Choroid plexus epithelial cell (primary cell): ENCODE data around the gene SACS.
A peak's percentile ranks its signal among the peaks of the same experiment; 100 is the strongest.

Experiments used
- DNase-seq: peaks from one replicate; pipeline ENCODE4 v3.0.0-alpha.2; 2010; ENCODE audit warnings: low read depth
- H3K4me3 ChIP-seq: 2 replicates; pipeline ENCODE4 v1.5.1; 2011; ENCODE audit warnings: low read depth, mild to moderate bottlenecking, control low read depth, low read length, moderate library complexity
- TF ChIP-seq, protein P1 (sequence below): conservative IDR thresholded peaks from 2 replicates; pipeline ENCODE4 v1.5.1; 2011; ENCODE audit warnings: low read depth, mild to moderate bottlenecking, control low read depth, inconsistent platforms, low read length, moderate library complexity

The SACS gene

DNA sequence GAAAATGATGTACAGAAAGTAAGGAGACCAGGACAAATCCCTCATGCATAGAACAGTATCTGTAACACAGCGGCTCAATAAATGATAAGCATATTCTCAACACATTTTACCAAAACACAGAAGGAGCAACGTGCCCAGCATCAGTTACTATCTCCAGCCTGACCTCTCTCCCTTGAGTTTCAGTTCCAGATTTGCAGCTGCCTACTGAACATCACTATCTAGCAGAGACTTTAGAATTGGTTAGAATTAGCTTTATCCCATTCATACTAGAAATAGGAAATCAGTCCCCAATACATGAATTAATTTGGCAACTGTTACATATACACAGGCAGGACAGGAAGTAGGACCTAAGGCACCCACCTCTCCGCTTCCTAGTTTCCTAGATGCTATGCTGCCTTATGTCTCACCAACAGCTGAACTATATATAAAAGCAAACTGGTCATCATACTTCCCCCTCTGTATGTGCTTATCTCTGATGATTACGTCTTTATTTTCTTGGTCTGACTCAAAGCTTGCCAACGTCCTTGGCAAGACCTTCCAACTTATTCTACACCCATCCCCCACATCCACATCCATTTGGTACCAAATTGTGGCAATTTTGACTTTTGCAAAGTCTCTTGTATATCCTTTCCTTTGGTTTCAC is 61.1 kb downstream of the SACS start:
- TF ChIP-seq, protein P1, sequence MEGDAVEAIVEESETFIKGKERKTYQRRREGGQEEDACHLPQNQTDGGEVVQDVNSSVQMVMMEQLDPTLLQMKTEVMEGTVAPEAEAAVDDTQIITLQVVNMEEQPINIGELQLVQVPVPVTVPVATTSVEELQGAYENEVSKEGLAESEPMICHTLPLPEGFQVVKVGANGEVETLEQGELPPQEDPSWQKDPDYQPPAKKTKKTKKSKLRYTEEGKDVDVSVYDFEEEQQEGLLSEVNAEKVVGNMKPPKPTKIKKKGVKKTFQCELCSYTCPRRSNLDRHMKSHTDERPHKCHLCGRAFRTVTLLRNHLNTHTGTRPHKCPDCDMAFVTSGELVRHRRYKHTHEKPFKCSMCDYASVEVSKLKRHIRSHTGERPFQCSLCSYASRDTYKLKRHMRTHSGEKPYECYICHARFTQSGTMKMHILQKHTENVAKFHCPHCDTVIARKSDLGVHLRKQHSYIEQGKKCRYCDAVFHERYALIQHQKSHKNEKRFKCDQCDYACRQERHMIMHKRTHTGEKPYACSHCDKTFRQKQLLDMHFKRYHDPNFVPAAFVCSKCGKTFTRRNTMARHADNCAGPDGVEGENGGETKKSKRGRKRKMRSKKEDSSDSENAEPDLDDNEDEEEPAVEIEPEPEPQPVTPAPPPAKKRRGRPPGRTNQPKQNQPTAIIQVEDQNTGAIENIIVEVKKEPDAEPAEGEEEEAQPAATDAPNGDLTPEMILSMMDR: no peak
- no peak overlapping the region for H3K4me3 ChIP-seq
- DNase-seq: peak; percentile 29

DNA sequence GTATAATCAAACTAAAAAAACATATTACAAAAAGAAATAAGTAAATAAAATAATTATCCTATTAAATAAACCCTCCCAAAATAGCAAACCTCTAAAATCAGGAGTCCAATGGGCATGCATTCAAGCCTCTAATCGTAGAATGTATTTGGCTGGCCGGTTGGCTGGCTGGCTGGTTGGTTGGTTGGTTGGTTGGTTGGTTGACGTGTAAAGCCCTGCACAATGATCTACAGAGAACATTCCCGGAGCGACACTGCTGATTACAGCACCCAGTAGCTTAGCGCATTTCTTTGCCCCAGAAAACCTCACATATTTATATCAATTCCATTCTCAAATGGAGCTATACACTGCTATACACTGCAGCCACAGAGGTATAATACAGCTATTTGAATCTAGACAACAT is 65.6 kb downstream of the SACS start:
- TF ChIP-seq, protein P1: no peak
- no peak for DNase-seq
- H3K4me3 ChIP-seq: no peak overlapping the region

DNA sequence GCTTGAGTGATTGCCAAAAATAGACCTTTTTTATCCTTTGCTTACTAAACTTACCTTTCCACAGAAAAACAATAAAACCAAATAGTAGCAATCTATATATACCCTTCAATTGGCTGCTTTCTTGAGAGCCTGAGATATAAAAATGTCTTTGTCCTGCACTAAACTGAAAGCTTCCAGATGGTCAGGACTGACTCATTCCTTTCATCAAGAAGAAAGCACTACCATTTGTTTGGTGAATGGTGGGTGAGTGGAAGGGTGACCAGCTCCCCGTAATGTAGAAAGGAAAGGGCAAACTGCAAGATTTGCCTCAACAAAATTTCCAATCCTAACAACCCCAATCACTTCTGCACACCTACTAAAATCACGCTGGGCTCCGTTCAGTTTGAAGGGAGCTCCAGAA is 67.8 kb downstream of the SACS start:
- H3K4me3 ChIP-seq: no peak overlapping the region
- DNase-seq: no peak
- TF ChIP-seq, protein P1: no peak

DNA sequence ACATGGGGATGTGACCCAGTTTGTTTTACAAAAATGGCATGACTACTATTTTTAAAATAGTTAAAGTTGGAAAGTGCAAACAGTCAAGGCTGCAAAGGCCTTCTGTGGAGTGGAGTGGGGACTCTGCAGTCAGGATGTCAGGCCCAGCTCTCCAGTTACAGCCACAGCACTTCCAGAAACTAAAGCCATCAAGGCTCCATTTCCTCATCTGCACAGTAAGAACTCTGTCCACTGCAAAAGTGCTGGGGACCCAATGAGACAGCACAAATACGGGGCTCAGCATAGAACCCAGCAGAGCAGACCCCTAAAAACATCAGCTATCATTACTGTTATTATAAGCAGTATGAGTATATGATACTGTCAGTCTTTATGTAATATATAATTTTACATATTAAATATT is 73.6 kb downstream of the SACS start:
- TF ChIP-seq, protein P1: no peak
- H3K4me3 ChIP-seq: no peak overlapping the region
- no peak for DNase-seq

DNA sequence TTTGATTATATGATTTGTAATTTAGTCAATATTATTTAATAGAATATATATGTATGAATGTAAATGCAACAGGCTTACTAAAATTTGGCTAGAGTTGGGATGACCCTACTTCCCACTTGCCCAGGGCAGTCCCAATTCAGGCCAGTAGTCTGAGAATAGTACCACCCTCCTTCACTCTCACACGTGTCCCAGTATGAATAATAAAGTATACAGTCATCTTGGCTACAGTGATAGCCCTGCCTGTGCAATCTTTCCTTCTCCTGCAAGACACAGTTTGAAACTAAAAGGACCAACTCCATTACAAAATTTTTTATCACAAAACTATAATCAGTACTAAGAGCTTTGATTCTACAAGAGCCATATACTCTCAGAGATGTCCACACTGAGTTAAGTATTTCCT is 76.2 kb downstream of the SACS start:
- DNase-seq: no peak
- H3K4me3 ChIP-seq: no peak overlapping the region
- TF ChIP-seq, protein P1: no peak

DNA sequence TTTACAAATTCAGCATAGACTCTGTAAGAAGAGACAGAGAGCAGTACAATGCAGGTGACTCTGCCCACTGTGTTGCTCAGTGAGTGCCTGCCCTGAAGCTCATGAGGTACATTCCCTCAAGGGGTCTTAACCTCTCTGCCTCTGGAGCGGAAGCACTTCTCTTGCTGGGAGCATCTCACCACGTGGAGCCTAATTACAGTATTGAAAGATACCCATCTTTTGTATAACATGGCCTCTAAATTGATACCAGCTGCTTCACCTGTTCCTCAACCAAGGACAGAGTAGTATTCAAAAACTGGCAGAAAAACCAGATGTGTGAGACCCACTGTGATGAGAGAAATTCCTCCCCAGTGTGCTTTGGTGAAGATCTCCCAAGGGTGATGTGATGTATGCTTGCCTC is 77.1 kb downstream of the SACS start:
- TF ChIP-seq, protein P1: no peak
- no peak for DNase-seq
- H3K4me3 ChIP-seq: no peak overlapping the region

DNA sequence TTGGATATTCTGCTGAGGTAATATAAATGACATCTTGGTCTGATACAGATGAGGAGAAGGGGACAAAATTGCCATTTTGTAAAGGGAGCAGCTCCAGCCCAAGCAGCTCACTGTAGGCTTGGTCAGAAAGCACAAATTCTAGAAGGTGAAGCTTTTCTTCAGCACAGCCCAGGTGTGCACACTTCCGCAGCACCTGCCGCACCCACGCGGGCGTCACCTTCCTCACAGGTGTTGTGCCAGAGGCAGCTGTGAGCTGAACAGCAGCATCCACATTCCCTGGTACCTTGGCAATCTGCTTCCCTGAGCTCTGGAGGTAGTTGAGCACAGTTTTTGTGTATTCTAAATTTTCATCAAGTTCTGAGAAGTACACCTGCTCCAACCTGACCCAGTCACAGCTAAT is 79.0 kb downstream of the SACS start:
- TF ChIP-seq, protein P1: no peak

More for the DNA sequence above, 79.0 kb downstream of the SACS start:
- no peak overlapping the region for H3K4me3 ChIP-seq
- DNase-seq: no peak
